Fibroblast of villous mesenchyme (primary cell): ENCODE measurements around the gene PRSS38. TPM values are rescaled to one million over a fixed set of nuclear protein-coding genes. Genes with fewer than 3 reads are reported as not detected.

Source experiments
- DNase-seq: peaks from one replicate; pipeline ENCODE4 v3.0.0-alpha.2; 2010; ENCODE audit warnings: low read depth
- H3K4me3 ChIP-seq: 2 replicates; pipeline ENCODE4 v1.5.1; 2011; ENCODE audit warnings: low read depth, mild to moderate bottlenecking, low read length
- CTCF ChIP-seq: IDR thresholded peaks from 2 replicates; pipeline ENCODE4 v1.5.1; 2012; ENCODE audit warnings: low read depth, mild to moderate bottlenecking, low read length; ENCODE audit not compliant: insufficient read depth
- total RNA-seq: library from RNA; depleted of rRNA; stranded (reverse); fragments of >200 nt; gene quantifications from 2 replicates; pipeline ENCODE4 v1.2.3, GENCODE V29; 2012

Gene PRSS38
- total RNA-seq, 1 donor = not detected

DNA sequence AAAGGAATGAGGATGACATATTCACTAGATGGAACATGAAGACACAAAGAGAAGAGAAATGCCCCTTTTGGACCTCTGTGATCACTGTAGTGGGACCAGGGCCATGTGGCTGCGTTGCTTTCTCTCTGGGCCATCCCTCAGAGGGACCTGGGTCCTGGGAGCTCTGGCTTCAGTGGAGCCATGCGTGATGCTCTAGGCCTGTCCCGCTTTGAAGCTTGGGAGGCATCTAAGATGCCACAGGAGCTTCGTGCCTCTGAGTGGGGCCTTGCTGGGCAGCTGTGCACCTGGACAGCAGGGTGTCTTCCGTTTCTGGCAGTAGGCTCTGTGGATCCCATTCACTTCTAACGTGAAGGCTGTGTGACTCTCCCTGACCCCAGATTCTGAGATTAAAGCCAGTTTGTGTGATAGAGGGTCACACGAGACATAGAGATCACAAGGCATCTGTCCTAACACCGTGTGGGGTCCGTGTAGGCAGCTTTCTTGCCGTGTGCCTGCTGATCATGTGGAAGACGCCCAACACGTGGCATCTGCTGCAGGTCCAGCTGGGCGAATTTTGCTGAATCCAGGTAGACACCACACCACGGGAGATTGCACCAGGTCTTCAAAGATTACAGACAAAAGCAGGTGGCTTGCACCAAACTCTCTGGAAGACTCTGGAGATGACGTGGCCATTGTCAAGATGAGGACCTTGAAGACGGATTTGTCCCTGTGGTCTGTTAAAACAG, 17.2 kb upstream of the PRSS38 start:
- no peak for DNase-seq
- no peak for TF ChIP-seq CTCF
- H3K4me3 ChIP-seq = no peak overlapping the region

DNA sequence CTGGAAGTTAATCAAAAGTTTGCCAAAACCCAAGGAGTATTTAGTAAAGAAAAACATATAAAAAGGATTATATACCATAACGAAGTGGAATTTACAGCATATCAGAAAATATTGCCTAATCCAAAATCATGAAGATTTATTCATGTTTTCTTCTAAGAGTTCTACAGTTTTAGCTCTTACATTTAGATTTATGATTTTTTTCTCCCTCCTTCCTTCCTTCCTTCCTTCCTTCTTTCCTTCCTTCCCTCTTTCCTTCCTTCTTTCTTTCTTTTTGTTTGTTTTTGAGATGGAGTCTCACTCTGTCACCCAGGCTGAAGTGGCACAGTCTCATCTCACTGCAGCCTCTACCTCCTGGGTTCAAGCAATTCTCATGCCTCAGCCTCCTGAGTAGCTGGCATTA, 15.7 kb upstream of the PRSS38 start:
- no peak for DNase-seq
- no peak overlapping the region for H3K4me3 ChIP-seq
- no peak for TF ChIP-seq CTCF

DNA sequence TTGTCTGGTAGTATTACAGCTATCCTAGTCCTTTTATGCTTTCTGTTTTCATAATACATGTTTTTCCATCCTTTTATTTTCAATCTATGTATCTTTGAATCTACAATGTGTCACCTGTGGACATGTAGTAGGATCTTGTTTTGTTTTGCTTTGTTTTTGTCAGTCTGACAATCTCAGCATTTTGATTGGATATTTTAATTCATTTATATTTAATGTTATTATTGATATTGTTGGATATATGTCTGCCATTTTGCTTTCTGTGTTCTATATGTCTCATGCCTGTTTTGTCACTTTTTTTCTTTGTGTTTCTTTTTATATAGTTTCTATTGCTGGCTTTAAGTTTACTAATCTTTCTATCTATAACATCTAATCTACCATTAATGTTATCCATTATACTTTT, 11.5 kb upstream of the PRSS38 start:
- H3K4me3 ChIP-seq = no peak overlapping the region
- TF ChIP-seq CTCF = no peak
- DNase-seq = no peak

DNA sequence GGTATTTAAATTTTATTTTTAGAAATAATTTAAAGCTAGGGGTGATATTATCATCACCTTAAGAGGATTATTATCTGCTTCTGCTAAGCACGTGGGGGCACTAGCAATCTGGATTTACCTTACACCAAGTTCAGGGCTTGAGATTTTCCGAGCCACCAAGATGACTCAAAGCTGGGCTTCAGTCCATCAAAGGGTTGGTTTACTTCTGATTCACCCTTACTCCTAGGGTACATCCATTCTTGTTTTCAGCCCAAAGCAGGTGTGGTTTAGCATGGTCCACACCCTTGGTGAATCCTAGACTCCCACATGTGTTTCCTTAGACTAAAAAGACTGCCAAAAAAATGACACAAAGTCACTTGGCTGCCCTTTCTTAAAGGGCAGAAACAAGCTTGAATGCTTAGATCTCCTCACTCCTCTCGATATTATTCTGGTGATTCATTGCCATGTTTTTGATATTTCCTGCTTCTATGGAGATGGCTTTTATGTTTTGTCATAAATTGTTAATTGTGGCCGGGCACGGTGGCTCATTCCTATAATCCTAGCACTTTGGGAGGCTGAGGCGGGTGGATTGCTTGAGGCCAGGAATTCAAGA, 9.8 kb upstream of the PRSS38 start:
- peak; percentile 68 for DNase-seq
- H3K4me3 ChIP-seq = no peak overlapping the region
- TF ChIP-seq CTCF = no peak

DNA sequence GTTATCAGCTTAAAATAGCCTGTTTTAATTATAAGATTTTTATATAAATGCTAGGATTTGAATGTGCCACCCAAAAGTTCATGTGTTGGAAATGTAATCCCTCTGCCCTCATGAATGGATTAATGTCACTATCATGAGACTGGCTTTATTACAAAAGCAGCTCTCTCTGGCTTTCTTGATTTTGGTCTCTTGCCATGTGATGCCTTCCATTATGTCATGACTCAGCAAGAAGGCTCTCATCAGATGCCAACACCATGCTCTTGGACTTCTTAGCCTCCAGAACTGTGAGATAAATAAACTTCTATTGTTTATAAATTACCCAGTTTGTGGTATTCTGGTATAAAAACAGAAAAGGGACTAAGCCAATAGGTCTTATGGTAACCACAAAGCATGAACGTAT, 6.9 kb upstream of the PRSS38 start:
- no peak overlapping the region for H3K4me3 ChIP-seq
- DNase-seq = no peak
- TF ChIP-seq CTCF = no peak

- H3K4me3 ChIP-seq = no peak overlapping the region
- no peak for DNase-seq
- no peak for TF ChIP-seq CTCF
These were observed 6.4 kb upstream of the PRSS38 start for GRCh38 chr1:227809026-227809425.
